Measurements from ENCODE around the gene TGOLN2. TPM values are rescaled to one million over a fixed set of nuclear protein-coding genes. Genes with fewer than 3 reads are reported as not detected.
"Not testable (repeated sequence)": the region's sequence is repeated elsewhere in the genome, so short reads cannot be mapped to it uniquely, and the experiment has no call there.

Gene TGOLN2
- total RNA-seq, 1 donor from 2014 or later: 34.5 TPM

DNA sequence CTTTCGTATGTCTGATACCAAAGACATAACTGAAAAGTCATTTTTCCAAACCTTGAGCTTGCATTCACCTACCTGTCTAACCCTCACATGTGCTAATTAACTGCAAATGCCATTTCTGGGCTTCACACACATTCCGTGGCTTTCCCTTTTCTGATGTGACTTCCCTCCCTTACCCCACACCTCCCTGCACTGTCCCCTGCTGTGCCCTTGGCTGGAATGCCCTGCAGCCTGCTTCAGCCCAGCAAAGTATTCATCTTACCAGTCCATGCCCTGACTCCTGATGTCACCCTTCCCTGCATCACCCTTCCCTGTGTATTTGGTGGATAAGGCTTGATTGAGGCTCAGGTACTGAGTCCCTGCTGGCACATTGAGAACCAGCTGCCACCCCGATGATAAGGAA is 14.4 kb upstream of the TGOLN2 start:
- DNase-seq (ENCODE audit: low read depth) (no peak), FAIRE-seq (no peak)
- Histone ChIP-seq H3K27me3 (ENCODE audit: control insufficient read depth, insufficient read depth, low read length) (peaks cover 2% of the 10 kb centered on the region), H3K36me3 (ENCODE audit: control insufficient read depth, insufficient read depth, low read length) (peaks cover 12% of the 10 kb centered on the region), H3K4me3 (ENCODE audit: low read depth, low read length) (no peak overlapping the region)
- TF ChIP-seq, protein P1, sequence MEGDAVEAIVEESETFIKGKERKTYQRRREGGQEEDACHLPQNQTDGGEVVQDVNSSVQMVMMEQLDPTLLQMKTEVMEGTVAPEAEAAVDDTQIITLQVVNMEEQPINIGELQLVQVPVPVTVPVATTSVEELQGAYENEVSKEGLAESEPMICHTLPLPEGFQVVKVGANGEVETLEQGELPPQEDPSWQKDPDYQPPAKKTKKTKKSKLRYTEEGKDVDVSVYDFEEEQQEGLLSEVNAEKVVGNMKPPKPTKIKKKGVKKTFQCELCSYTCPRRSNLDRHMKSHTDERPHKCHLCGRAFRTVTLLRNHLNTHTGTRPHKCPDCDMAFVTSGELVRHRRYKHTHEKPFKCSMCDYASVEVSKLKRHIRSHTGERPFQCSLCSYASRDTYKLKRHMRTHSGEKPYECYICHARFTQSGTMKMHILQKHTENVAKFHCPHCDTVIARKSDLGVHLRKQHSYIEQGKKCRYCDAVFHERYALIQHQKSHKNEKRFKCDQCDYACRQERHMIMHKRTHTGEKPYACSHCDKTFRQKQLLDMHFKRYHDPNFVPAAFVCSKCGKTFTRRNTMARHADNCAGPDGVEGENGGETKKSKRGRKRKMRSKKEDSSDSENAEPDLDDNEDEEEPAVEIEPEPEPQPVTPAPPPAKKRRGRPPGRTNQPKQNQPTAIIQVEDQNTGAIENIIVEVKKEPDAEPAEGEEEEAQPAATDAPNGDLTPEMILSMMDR (IDR thresholded peaks at IDR 0.05; ENCODE audit: insufficient read depth, low read length, severe bottlenecking): no peak

DNA sequence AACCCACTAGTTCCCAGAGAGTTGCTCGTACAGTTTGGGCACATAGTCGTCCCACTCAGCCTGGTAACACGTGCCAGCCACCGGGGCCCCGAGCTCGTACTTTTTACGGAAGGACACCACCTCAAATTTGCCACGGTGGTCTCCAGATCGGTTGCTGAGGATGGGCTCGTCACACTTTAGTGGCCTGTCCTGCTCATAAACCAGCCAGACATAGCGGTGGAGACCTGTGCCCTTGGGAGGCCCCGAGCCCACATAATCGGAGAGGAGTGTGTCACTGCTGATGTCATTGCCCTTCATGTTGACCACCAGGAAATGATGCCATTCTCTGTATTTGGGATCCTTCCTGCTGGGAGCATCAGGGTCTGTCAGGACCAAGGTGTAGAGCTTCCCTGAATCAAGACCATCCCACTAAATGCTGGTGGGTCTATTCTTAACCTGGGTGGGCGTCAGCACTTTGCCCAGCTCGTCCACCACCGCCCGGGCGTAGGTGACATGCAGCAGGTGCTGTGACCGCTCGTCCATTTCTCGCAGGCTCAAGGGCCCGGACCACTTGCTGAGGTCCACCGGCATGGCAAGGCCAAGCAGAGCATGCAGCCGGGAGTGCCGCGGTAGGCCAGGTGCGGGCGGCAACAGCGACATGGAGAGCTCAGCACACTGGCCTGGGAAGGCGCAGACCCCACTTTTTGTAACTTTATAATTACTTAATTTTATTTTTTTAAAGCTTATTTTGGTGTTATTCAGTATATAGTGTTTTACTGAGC is 13.7 kb upstream of the TGOLN2 start:
- DNase-seq (ENCODE audit: low read depth) (no peak), FAIRE-seq (no peak)
- Histone ChIP-seq H3K4me3 (ENCODE audit: low read depth, low read length) (no peak overlapping the region), H3K27me3 (ENCODE audit: control insufficient read depth, insufficient read depth, low read length) (peaks cover 2% of the 10 kb centered on the region), H3K36me3 (ENCODE audit: control insufficient read depth, insufficient read depth, low read length) (peaks cover 11% of the 10 kb centered on the region)
- TF ChIP-seq, protein P1 (IDR thresholded peaks at IDR 0.05; ENCODE audit: insufficient read depth, low read length, severe bottlenecking): no peak

DNA sequence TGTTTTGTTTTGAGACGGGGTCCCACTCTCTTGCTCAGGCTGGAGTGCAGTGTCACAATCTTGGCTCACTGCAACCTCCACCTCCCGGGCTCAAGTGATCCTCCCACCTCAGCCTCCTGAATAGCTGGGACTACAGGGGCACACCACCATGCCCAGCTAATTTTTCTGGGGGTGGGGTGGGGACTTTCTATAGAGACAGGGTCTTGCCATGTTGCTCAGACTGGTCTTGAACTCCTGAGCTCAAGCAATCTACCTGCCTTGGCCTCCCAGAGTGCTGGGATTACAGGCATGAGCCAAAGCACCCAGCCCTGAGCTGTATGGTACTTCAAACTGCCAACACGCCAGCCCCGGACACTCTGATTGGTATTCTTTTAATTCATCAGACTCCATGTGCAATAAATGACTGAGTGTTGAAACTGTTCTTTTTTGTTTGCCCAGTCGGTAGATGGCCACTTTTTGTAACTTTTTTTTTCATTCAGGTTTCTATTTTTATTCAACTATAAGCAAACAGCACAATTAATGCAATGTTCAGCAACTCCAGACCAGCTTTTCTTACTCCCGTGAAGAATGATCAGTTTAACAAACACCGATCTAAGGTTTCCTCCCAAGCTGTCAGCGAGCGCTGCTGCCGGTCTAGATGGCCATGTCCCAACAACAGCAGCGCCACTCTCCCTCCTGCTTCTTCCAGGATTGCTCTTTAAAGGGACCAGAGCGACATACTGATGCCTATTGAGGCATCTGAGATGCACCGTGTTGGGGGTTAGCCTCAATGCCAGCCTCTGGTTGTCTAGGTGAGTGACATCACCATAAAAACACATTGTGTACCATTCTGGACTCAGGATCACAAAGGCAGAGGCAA is 12.5 kb upstream of the TGOLN2 start:
- FAIRE-seq (peak; percentile 73), DNase-seq (ENCODE audit: low read depth) (no peak)
- peaks cover 6% of the 10 kb centered on the region for H3K36me3 ChIP-seq (ENCODE audit: control insufficient read depth, insufficient read depth, low read length)
- H3K27me3 ChIP-seq (ENCODE audit: control insufficient read depth, insufficient read depth, low read length): peaks cover 2% of the 10 kb centered on the region
- H3K4me3 ChIP-seq (ENCODE audit: low read depth, low read length): no peak overlapping the region
- TF ChIP-seq, protein P1 (IDR thresholded peaks at IDR 0.05; ENCODE audit: insufficient read depth, low read length, severe bottlenecking): no peak

DNA sequence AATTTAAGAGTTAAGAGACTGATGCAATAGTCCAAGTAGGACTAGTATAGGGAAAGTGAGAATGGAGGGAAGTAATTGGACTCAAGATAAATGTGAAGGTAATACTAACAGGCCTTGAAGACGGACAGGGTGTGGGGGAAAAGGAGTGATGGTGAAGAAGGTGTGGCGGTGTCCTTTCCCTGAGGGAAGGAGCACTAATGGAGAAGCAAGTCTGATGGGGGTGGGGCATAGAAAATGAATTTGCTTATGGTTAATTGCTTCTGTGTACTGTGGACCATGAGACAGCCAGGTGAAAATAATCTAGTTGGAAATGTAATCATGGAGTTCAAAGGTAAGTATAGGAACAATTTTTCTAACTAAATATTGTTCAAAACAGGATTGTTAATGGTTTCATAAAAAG is 7.1 kb upstream of the TGOLN2 start:
- DNase-seq (ENCODE audit: low read depth) (no peak), FAIRE-seq (no peak)
- TF ChIP-seq, protein P1 (IDR thresholded peaks at IDR 0.05; ENCODE audit: insufficient read depth, low read length, severe bottlenecking): no peak
- Histone ChIP-seq H3K27me3 (ENCODE audit: control insufficient read depth, insufficient read depth, low read length) (peaks cover 2% of the 10 kb centered on the region), H3K36me3 (ENCODE audit: control insufficient read depth, insufficient read depth, low read length) (no peaks in the 10 kb centered on the region), H3K4me3 (ENCODE audit: low read depth, low read length) (no peak overlapping the region)

DNA sequence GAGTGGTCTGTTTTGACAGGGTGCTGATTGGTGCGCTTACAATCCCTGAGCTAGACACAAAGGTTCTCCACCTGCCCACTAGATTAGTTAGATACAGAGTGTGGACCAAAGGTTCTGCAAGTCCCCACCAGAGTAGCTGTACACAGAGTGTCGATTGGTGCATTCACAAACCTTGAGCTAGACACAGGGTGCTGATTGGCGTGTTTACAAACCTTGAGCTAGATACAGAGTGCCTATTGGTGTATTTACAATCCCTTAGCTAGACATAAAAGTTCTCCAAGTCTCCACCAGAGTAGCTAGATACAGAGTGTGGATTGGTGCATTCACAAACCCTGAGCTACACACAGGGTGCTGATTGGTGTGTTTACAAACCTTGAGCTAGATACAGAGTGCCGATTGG is 6.1 kb upstream of the TGOLN2 start:
- not testable (repeated sequence) for H3K36me3 ChIP-seq (ENCODE audit: control insufficient read depth, insufficient read depth, low read length); DNase-seq (ENCODE audit: low read depth); FAIRE-seq; H3K27me3 ChIP-seq (ENCODE audit: control insufficient read depth, insufficient read depth, low read length); H3K4me3 ChIP-seq (ENCODE audit: low read depth, low read length)
